NCI-H510A treated with DMSO at 0.1 percent for 48 hours (cell line): ENCODE measurements around the gene MACC1.

Experiments used
- DNase-seq: peaks from one replicate; lab custom pipeline; 2025; lab: John Stamatoyannopoulos, UW

Gene MACC1

DNA sequence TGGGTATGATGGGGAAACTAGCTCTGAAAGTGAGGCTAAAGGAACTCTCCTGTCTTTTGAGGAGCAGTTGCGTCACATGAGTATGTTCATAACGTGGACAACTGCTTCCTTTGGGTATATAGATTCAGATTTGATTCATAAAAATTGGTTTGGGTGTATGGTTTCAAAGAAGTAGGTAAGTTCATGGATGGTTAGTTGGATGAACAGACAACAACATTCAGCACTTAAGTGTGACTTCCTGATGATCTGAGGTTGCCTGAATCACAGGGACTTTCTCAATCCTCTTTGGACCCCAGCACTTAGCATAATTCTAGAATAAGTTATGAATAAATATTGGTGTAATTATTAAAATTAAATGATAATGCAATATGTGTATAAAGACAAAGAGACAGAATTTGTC, 43.4 kb downstream of the MACC1 start:
- DNase-seq: no peak

DNA sequence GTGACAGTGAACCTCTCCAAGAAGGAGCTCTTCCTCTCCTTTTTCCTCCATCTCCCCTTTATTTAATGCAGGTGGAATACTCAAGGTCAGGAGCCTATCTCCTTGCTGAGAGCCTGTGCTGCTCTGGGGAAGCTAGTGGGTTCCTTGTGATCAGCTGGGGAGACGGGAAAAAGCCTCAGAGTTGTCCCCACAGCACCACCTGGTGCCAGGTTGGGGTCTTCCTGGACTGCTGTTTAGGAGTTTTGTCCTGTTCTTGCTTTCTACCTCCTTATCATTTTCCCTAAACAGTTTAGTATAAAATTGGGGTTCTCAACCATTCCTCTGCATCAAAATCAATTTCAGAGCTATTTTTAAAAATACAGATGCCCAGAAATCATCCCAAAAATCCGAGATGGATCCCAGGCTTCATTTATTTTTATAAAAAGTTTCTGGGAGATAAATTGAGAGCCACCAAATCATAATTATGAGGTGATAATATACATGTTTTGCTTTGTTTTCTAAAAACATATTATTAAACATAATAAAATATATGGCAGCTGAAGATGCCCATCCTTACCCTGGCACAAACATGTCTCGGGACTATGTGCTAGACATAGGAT, 44.3 kb downstream of the MACC1 start:
- no peak for DNase-seq

DNA sequence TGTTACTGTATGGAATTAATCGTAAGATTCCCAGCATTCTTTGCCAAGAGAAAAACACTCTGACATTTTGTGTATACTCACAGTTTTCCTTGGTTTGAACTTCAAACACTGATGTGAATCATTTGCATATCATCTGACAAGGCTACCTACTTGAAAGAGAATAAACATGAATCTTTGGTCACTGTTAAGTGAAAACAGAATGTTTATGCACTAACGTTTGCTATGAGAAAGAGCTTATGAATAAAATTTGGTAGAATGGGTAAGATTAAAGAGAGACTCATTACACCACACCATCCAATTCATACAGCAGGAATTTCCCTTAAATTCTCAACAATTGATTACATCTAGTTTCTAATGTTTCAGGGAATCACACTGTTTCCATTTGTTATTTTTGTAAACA, 46.6 kb downstream of the MACC1 start:
- no peak for DNase-seq

DNA sequence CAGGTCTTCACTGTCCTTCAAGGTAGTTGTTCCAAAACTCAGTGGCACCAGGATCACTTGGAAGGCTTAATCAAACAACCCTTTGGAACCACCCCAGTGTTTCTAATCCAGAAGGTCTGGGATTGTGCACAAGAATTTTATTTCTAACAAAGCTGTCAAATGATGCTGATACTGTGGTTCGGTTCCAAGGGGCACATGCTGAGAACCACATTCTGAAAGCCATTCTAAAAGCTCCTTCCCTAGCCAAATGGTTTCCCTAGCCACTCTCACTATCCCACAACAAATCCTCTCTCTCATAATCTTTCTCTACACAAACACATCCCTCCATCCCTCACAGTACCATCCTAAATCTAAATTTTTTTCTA, 52.1 kb downstream of the MACC1 start:
- DNase-seq: no peak

DNA sequence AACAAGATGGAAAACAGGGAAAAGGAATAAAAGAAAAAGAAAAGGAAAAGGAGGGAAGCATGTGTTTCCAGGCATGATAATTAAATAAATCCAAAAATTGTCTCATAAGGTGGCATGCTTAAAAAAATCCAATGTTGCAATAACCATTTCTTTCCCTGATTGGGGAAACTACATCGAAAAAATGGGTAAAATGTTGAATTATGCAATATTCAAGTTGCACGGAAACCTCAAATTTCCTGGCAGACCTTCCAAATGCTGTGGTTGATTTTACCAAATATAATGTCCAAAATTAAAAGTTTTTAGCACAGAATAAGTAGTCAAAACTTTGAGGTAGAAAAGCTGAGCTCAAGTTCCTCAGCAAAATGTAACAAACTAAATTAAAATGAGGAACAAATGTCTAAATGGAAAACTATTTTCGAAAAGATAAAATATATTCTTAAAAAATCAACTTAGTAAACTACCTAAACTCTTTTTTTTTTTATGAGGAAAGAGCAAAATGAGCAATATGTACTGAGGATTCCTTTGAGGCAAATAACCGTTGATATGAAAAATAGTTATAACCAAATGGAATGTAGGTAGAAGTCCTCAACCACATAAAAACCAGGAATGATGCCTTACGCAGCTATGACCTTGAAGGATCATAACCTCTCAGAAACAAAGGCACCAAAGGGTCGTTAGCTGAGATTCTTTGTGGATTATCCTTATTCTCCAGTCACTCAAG, 52.6 kb downstream of the MACC1 start:
- DNase-seq: no peak

DNA sequence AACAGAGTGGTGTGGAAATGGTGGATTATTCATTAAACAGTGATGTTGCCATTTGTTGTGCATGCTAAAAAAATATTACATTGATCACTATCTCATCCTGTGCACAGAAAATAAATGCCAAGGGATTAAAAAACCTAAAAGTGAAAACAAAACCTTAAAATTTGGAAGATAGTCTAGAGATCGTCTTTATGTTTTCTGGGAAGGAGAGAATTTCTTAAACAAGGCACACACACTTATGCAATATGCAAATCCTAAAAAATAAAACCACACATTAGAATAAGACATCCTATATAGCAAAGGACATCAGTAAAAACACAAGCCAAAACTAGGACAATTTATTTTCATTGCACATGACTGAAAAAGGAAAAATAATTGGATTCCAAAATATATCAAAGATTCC, 54.5 kb downstream of the MACC1 start:
- no peak for DNase-seq

DNA sequence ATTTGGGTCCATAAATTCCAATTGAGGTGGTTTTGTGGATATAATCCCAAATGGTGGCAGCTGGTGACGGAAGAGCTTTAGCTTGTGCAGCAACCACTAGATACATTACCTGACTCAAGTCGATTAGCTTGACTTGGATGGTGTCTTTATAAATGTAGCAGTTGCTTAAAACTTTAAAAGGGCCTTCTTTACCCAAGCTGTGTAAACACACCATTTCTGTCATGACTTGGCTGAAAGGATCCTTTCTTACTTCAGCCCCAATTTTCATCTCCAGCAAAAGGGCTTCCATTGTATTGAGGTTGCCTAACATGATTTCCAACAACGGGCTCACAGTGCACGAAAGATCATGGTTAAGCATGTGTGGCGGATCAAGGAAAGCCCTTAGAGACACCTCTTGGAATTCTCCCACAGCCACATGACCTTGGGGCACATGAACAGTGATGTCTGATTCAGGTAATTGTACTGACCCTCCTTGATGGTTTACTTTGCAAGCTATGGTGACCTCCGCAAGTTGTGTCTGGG, 57.9 kb downstream of the MACC1 start:
- DNase-seq: no peak

DNA sequence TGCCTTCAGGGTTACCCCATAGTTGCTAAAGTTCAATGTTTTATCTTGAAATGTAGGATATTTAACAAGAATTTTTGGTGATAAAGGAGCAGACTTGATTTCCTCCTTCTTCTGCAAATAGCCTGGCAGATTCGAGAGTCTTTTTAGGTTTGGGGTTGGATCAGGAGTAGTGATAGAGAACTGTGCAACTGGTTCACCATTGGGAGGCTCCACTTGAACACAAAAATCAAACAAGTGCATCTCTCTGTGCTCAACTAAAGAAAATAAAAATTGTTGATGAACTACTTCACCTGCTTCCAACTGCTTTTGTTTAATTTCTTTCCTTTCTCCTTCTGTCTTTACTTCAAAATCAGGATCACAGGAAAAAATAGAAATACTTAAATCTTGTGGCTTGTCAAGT, 58.5 kb downstream of the MACC1 start:
- DNase-seq: no peak

DNA sequence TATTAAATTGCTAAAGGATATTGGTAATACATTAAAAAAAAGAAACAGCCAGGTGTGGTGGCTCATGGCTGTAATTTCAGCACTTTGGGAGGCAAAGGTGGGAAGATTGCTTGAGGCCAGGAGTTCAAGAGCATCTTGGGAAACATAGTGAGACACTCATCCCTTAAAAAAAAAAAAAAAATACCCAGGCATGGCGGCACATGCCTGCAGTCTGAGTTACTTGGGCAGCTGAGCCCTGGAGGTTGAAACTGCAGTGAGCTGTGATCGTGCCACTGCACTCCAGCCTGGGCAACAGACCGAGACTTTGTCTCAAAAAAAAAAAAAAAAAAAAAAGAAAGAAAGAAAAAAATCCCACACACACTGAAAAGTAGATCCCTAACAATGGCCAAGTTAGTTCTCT, 59.7 kb downstream of the MACC1 start:
- no peak for DNase-seq

DNA sequence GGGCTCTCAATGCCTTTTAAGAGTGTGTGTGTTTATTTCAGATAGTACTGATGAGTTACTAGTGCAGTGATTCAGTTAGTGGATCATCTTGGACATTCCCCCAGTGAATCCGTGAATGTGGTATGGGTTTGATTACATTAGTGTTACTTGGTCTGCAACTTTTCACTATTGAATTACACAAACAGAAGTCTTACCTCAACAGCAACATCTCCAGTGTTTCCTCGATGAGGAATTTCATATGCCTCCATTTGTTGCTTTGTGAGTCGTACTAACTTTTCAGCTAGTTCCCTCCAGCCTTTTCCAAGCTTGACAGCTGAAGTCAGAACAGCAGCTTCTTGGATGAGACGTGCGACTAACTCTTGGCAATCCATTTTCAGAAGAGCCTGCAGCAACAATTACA, 63.2 kb downstream of the MACC1 start:
- DNase-seq: no peak

DNA sequence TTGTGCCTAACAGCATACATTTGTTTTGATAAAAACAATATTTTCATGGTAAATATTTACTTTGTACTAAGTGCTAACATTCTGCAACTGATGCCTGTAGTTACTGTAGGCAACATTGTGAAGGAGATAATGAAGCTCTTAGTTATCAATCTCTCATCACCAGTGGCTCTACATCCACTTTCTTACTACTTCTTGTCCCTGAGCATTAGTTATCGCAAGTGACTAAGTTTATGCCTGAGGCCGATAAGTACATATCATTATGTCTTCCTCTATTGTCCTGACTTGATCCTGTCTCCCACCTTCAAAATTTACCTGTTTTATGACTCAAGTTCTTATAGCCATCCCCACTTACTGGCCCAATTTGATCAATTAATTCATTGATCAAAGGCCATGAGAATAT, 63.6 kb downstream of the MACC1 start:
- no peak for DNase-seq

DNA sequence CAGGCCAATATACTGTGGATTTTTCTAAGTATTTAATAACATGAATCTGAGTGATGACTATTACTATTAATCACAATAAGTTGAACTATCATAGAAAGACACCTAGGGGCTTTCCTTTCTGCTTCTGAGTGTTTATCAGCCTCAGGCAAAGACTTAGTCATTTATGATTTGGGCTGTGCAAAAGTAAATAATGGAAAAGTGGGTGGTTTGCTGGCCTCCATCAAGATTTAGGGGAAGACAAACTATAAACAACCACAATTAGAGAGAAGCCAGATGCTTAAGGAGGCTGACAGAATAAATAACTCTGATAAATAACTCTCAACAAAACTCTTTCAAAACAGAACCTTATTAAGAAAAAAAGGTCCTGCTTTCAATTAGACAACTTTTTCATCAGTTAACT, 64.7 kb downstream of the MACC1 start:
- DNase-seq: no peak

DNA sequence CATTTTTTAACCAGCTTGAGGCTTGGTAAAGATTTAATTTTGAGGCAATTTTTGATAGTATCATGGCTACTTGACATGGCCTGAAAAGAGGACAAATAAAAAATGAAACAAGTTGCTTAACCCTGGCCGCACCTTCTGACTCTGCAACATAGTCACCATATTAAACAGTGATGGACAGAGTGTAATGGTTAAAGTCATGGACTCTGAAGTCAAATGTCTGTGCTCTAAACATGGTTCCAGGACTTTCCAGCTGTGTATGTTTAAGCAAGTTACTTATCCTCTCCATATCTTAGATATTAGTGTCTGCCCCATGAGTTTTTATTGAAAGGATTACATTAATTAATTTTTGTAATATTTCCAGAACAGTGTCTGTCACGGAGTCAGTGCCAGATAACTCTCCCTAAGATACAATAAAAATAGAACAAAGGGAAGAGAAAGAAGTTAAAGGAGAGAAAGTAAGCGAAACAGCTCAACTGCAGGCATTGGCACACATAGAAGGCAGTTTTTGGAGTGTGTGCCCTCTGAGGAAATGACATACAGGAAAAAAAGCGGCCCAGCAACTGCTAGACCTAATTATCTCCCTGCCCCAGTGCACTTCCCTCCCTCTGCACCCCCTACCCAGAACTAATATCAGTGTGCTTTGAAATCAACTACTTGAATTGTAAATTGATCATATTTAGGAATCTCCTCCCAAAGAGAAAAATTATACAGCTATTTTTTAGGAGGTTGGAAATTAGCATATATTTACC, 65.3 kb downstream of the MACC1 start:
- DNase-seq: no peak

DNA sequence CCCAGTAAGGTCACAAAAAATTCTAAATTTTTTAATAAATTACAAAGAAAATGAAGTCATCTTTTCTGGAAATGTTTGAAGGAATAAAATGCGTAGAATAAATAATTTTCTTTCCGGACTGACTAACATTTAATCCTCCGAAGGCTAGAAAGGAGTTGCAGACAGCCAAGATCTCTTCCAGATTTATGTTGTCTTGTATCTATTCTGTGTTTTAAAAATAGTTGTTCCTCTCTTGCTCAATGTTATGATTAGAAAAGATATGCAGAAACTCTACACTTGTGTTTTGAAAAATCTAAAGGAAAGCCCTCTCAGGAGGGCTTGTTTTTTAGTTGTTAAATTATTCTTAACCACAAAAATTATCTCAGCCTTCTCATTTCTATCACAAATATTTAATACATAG, 70.7 kb downstream of the MACC1 start:
- no peak for DNase-seq

DNA sequence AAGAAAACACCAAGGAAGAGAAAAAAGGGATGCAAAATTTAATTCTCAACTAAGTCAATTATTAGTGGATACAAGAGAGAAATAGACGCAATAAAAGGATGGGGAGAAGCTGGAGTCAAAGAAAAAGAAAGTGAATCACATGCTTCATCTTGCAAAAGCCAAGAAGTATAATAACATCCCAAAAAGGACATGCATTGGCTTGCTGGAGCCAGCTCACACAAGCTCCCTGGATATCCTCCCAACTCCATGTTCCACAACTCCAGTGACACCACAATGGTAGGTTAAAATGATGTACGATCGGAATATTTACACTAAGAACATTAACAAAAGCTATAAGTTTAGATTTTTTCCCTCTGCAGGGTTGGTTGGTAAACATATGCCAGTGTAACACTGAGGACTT, 72.4 kb downstream of the MACC1 start:
- DNase-seq: no peak

DNA sequence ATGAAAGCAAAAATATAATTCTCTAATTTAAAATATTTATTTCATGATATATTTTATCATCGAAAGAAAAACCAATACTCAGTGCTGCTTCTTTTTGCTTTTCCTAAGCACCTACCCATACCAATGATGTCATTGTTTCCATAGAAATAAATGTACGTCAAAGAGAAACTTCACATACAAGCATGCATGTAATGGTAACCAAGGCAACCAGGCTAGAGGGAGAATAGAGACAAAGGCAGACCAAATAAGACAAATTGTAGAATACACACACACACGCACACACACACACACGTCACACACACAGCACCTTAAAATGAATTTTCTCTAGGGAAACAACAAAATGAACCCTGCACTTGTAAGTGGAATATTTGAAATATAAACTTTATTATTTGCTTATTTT, 75.5 kb downstream of the MACC1 start:
- no peak for DNase-seq

DNA sequence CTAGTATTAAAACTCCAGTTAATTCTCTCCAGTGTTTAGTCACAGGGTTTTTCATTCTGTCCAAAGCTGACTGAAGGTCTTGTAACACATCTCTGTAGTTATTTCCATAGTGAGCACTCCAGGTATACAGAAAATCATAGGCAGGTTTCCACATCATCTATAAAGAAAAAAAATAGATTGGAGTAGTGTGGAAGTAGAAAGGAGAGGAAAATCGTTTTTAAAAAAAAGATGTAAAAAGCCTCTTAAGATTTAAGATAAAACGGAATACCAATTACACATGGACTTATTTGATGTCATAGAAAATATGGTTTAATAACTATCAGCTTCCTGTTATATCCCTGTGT, 76.2 kb downstream of the MACC1 start:
- no peak for DNase-seq

DNA sequence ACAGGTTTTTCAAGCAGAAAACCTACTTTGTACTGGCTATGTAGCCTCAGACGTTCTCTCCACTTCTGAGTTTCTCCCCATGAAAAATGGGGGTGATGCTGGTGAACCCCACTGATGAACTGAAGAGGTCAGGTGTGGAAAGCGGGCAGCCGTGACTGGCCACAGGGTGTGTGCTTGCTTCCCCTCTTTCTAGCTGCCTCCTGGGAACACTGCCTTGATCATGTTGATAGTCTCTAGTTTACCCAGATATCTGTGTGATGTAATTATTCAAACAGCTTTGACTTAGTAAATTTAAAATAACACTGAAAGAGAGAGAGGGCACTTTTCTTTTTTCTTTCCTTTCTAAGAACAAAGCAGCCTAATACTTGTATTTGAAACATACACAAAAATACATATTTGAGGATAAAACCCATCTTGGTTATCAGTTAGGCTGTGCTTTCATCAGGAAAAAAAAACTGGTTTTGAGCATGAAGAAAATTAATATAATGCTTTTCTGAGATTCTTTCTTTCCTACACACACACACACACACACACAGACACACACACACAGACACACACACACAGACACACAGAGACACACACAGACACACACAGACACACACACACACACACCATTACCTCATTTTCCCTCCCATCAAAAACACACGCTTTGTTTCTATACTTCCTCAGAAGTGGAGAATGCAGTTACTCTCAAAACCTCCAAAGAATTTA, 76.7 kb downstream of the MACC1 start:
- DNase-seq: no peak

DNA sequence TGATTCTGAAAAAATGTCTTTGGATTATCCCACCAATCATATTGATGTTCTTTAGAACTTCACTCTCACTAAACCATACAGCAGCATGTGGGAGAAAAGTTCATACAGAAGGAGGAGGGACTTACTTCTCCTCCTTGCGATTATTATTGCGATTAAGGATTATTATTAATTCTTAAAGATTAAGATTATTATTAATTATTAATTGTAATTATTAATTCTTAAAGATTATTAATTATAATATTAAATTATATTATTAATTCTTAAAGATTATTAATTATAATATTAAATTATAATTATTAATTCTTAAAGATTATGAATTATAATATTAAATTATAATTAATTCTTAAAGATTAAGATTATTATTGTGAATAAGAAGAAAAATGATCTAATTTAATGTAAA, 80.5 kb downstream of the MACC1 start:
- DNase-seq: no peak

DNA sequence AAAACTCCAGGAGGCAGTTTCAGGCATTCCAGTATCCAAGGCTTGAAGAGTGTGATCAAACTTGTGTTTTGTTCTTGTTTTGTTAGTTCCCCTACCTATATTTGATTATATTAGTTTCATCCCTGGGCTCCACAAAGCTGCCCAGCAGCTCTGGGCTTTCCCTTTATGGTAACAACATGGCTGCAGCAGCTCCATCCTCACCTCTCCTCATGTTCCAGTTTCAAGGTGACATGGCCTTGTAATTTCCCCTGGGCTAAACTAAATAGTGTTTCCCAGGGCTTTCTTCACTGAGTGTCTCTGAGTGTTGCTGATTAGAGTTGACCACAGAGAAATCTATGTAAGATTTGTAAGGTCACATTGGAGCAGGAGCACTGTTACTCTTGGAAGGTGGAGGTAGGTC, 83.4 kb downstream of the MACC1 start:
- DNase-seq: no peak

DNA sequence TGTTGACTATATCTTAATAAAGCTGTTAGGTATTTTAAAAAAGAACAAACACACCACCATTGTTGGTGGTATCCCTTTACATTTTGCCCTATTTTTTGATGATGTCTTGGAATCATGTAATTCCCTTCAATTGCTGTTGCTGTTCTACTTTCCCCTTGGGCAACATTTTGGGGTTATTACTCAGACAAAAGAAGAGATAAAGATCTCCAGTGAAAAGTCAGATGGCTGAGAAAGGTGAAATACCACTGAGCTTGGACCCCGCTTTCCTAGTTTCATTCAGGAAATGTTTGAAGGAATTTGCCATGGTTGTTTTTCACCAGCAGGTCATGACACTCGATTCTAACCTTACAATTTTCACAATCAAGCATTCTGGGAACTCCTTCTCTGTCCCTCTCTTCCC, 84.6 kb downstream of the MACC1 start:
- DNase-seq: no peak

DNA sequence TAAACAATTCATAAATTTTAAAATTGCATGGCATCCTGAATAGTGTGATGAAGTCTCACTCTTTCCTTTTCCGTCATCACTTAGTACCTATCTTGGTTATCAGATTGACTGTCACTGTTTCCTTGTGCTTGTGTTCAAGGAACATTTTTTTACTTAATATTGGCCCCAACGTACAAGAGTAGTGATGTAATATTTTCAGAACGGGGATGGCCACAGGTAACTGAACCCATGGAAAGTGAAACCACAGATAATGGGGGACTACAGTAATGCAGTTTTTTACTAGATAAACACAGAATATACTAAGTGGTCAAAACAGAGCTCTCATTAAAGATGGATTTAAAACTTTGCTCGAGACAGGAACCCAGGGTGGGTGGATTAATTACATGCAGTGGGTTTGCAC, 85.4 kb downstream of the MACC1 start:
- no peak for DNase-seq

DNA sequence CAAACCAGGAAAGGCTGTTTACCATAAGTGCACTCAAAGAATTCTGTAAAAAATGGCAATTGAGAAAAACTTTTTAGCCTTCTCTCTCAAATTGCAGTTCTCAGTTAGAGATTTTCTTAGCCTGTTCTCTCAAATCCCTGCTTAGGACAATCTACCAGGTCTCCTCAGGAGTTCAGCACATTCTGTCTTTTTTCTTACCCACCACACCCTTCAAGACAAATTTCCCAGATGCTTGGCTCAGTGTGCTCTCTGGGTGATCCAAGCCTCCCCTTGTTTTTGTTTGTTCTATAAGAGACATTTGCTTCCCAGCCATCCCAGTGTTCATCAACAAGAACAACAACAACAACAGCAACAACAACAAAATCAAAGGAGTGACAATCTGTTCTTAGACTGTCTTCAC, 87.3 kb downstream of the MACC1 start:
- DNase-seq: no peak
